Bronchial epithelial cell (primary cell): ENCODE data around the gene MT1X. TPM values are rescaled to one million over a fixed set of nuclear protein-coding genes. Genes with fewer than 3 reads are reported as not detected.

Experiments used
- DNase-seq: peaks from one replicate; pipeline ENCODE4 v3.0.0-alpha.2; 2010; ENCODE audit warnings: low read depth
- FAIRE-seq: peaks from 2 replicates; lab custom pipeline; 2011; peaks lifted over from hg19 to GRCh38; lab: Jason Lieb, UNC
- H3K27me3 ChIP-seq: 2 replicates; pipeline ENCODE4 v1.5.1; 2011; ENCODE audit warnings: low read length; ENCODE audit not compliant: control insufficient read depth, insufficient read depth
- H3K36me3 ChIP-seq: 2 replicates; pipeline ENCODE4 v1.5.1; 2011; ENCODE audit warnings: low read length; ENCODE audit not compliant: control insufficient read depth, insufficient read depth
- H3K4me3 ChIP-seq: 2 replicates; pipeline ENCODE4 v1.5.1; 2011; ENCODE audit warnings: mild to moderate bottlenecking, low read depth, low read length, control low read depth
- CTCF ChIP-seq: IDR thresholded peaks from 2 replicates; pipeline ENCODE4 v1.5.1; 2011; ENCODE audit warnings: mild to moderate bottlenecking, moderate library complexity, low read length, control low read depth, inconsistent platforms; ENCODE audit not compliant: insufficient read depth, severe bottlenecking
- total RNA-seq: library from RNA; depleted of rRNA; stranded (reverse); fragments of >200 nt; gene quantifications from 2 replicates; pipeline ENCODE4 v1.2.1, GENCODE V29; 2014

Gene MT1X
- total RNA-seq, 1 donor from 2014 or later = 212 TPM

GRCh38 chr16:56726926-56727325, 44.7 kb downstream of the MT1X start:
- Histone ChIP-seq H3K36me3 (no peaks in the 10 kb centered on the region), H3K27me3 (no peaks in the 10 kb centered on the region), H3K4me3 (no peak overlapping the region)
- FAIRE-seq (no peak), DNase-seq (no peak)
- TF ChIP-seq CTCF = no peak

GRCh38 chr16:56728027-56728426, 45.8 kb downstream of the MT1X start:
- DNase-seq = no peak
- H3K4me3 ChIP-seq = no peak overlapping the region
- TF ChIP-seq CTCF = no peak
- no peak for FAIRE-seq
- no peaks in the 10 kb centered on the region for H3K27me3 ChIP-seq
- no peaks in the 10 kb centered on the region for H3K36me3 ChIP-seq

- FAIRE-seq (no peak), DNase-seq (no peak)
- H3K4me3 ChIP-seq = peak overlapping the region; percentile 86
- no peaks in the 10 kb centered on the region for H3K27me3 ChIP-seq
- TF ChIP-seq CTCF = no peak
- H3K36me3 ChIP-seq = no peaks in the 10 kb centered on the region
These were observed 46.9 kb downstream of the MT1X start for GRCh38 chr16:56728980-56729734.

- H3K36me3 ChIP-seq = no peaks in the 10 kb centered on the region
- peak within 1 kb of the TSS; percentile 86 for H3K4me3 ChIP-seq
- no peak for FAIRE-seq
- TF ChIP-seq CTCF = peak; percentile 5
- DNase-seq = peak; percentile 82
- H3K27me3 ChIP-seq = no peaks in the 10 kb centered on the region
These were observed 47.7 kb downstream of the MT1X start, which contains the start of gene NUP93 for GRCh38 chr16:56729735-56730662. Gene NUP93, plus strand, starts transcription at chr16:56730129. Its CDS starts 18,119 bp downstream, at chr16:56748248.

- H3K36me3 ChIP-seq = no peaks in the 10 kb centered on the region
- no peak for TF ChIP-seq CTCF
- no peak for FAIRE-seq
- DNase-seq = no peak
- H3K27me3 ChIP-seq = no peaks in the 10 kb centered on the region
- no peak overlapping the region for H3K4me3 ChIP-seq
These were observed 50.1 kb downstream of the MT1X start for GRCh38 chr16:56732366-56732765.
